ENCODE data around the gene DNAH2.

DNAH2 gene

GRCh38 chr17:7732981-7733539 lies 15.5 kb downstream of the DNAH2 start:
- Histone ChIP-seq H2AK5ac (ENCODE audit: low read length) (no peak overlapping the region), H4K5ac (ENCODE audit: low read length) (no peak overlapping the region), H3K4me3 (ENCODE audit: low read length) (no peak overlapping the region), H3K79me2 (ENCODE audit: control insufficient read depth, insufficient read depth, low read length) (no peaks in the 10 kb centered on the region), H3K23ac (ENCODE audit: low read length) (no peak overlapping the region), H3K27ac (ENCODE audit: low read depth, low read length) (no peak overlapping the region), H2BK15ac (replicated peaks; ENCODE audit: low read depth) (no peak overlapping the region), H3K56ac (ENCODE audit: low read length) (no peak overlapping the region), H3K79me1 (ENCODE audit: low read length) (no peaks in the 10 kb centered on the region), H3K4me1 (ENCODE audit: control insufficient read depth, low read depth, low read length) (no peaks in the 10 kb centered on the region), H2BK120ac (ENCODE audit: low read depth, low read length) (no peak overlapping the region), H4K8ac (ENCODE audit: low read depth, low read length) (no peak overlapping the region), H3K36me3 (ENCODE audit: control insufficient read depth, insufficient read depth, low read length) (no peaks in the 10 kb centered on the region), H3K4me2 (ENCODE audit: low read length) (no peak overlapping the region), H3K9ac (ENCODE audit: low read length) (no peak overlapping the region), H3K18ac (ENCODE audit: low read length) (no peak overlapping the region), H3K4ac (ENCODE audit: low read depth, low read length) (no peak overlapping the region), H2BK5ac (ENCODE audit: low read length) (no peak overlapping the region), H3K27me3 (ENCODE audit: insufficient read depth, low read length, poor library complexity) (no peaks in the 10 kb centered on the region)
- DNase-seq: no peak
- no CpG with 5 or more reads among the region's 14 CpGs for WGBS (ENCODE audit: extremely low coverage, insufficient coverage, low lambda C conversion rate)

- WGBS (ENCODE audit: extremely low coverage, insufficient coverage, low lambda C conversion rate): no CpG with 5 or more reads among the region's 5 CpGs
- no peak overlapping the region for H3K4me2 ChIP-seq (ENCODE audit: low read length)
- no peak overlapping the region for H2AK5ac ChIP-seq (ENCODE audit: low read length)
- no peak for DNase-seq
- no peak overlapping the region for H4K8ac ChIP-seq (ENCODE audit: low read depth, low read length)
- H3K4me3 ChIP-seq (ENCODE audit: low read length): no peak overlapping the region
- H3K4me1 ChIP-seq (ENCODE audit: control insufficient read depth, low read depth, low read length): no peaks in the 10 kb centered on the region
- H2BK120ac ChIP-seq (ENCODE audit: low read depth, low read length): no peak overlapping the region
- H2BK15ac ChIP-seq (replicated peaks; ENCODE audit: low read depth): no peak overlapping the region
- no peak overlapping the region for H3K56ac ChIP-seq (ENCODE audit: low read length)
- H3K36me3 ChIP-seq (ENCODE audit: control insufficient read depth, insufficient read depth, low read length): no peaks in the 10 kb centered on the region
- H3K27me3 ChIP-seq (ENCODE audit: insufficient read depth, low read length, poor library complexity): no peaks in the 10 kb centered on the region
- H3K79me2 ChIP-seq (ENCODE audit: control insufficient read depth, insufficient read depth, low read length): no peaks in the 10 kb centered on the region
- H2BK5ac ChIP-seq (ENCODE audit: low read length): no peak overlapping the region
- no peak overlapping the region for H3K18ac ChIP-seq (ENCODE audit: low read length)
- H3K23ac ChIP-seq (ENCODE audit: low read length): no peak overlapping the region
- no peak overlapping the region for H4K5ac ChIP-seq (ENCODE audit: low read length)
- no peak overlapping the region for H3K27ac ChIP-seq (ENCODE audit: low read depth, low read length)
- no peak overlapping the region for H3K9ac ChIP-seq (ENCODE audit: low read length)
- H3K79me1 ChIP-seq (ENCODE audit: low read length): no peaks in the 10 kb centered on the region
- H3K4ac ChIP-seq (ENCODE audit: low read depth, low read length): no peak overlapping the region
Measured at GRCh38 chr17:7737601-7738000, 20.1 kb downstream of the DNAH2 start.

- Histone ChIP-seq H3K36me3 (ENCODE audit: control insufficient read depth, insufficient read depth, low read length) (no peaks in the 10 kb centered on the region), H2BK5ac (ENCODE audit: low read length) (no peak overlapping the region), H3K4me1 (ENCODE audit: control insufficient read depth, low read depth, low read length) (no peaks in the 10 kb centered on the region), H2AK5ac (ENCODE audit: low read length) (no peak overlapping the region), H2BK15ac (replicated peaks; ENCODE audit: low read depth) (no peak overlapping the region), H2BK120ac (ENCODE audit: low read depth, low read length) (no peak overlapping the region), H3K18ac (ENCODE audit: low read length) (no peak overlapping the region), H3K4ac (ENCODE audit: low read depth, low read length) (no peak overlapping the region), H4K5ac (ENCODE audit: low read length) (no peak overlapping the region), H3K79me2 (ENCODE audit: control insufficient read depth, insufficient read depth, low read length) (no peaks in the 10 kb centered on the region), H3K27me3 (ENCODE audit: insufficient read depth, low read length, poor library complexity) (no peaks in the 10 kb centered on the region), H3K56ac (ENCODE audit: low read length) (no peak overlapping the region), H3K27ac (ENCODE audit: low read depth, low read length) (no peak overlapping the region), H3K23ac (ENCODE audit: low read length) (no peak overlapping the region), H3K9ac (ENCODE audit: low read length) (no peak overlapping the region), H3K79me1 (ENCODE audit: low read length) (no peaks in the 10 kb centered on the region), H4K8ac (ENCODE audit: low read depth, low read length) (no peak overlapping the region), H3K4me3 (ENCODE audit: low read length) (no peak overlapping the region), H3K4me2 (ENCODE audit: low read length) (no peak overlapping the region)
- no peak for DNase-seq
- WGBS (ENCODE audit: extremely low coverage, insufficient coverage, low lambda C conversion rate): no CpG with 5 or more reads among the region's 14 CpGs
Measured at GRCh38 chr17:7739746-7740145, 22.2 kb downstream of the DNAH2 start.

GRCh38 chr17:7740481-7741001 lies 23.0 kb downstream of the DNAH2 start:
- Histone ChIP-seq H3K4me3 (ENCODE audit: low read length) (no peak overlapping the region), H2BK15ac (replicated peaks; ENCODE audit: low read depth) (no peak overlapping the region), H3K27me3 (ENCODE audit: insufficient read depth, low read length, poor library complexity) (no peaks in the 10 kb centered on the region), H3K4me2 (ENCODE audit: low read length) (no peak overlapping the region), H4K8ac (ENCODE audit: low read depth, low read length) (no peak overlapping the region), H3K79me2 (ENCODE audit: control insufficient read depth, insufficient read depth, low read length) (no peaks in the 10 kb centered on the region), H3K23ac (ENCODE audit: low read length) (no peak overlapping the region), H3K18ac (ENCODE audit: low read length) (no peak overlapping the region), H3K9ac (ENCODE audit: low read length) (no peak overlapping the region), H2BK5ac (ENCODE audit: low read length) (no peak overlapping the region), H2AK5ac (ENCODE audit: low read length) (no peak overlapping the region), H3K4me1 (ENCODE audit: control insufficient read depth, low read depth, low read length) (no peaks in the 10 kb centered on the region), H3K4ac (ENCODE audit: low read depth, low read length) (no peak overlapping the region), H4K5ac (ENCODE audit: low read length) (no peak overlapping the region), H3K27ac (ENCODE audit: low read depth, low read length) (no peak overlapping the region), H3K56ac (ENCODE audit: low read length) (no peak overlapping the region), H3K79me1 (ENCODE audit: low read length) (no peaks in the 10 kb centered on the region), H3K36me3 (ENCODE audit: control insufficient read depth, insufficient read depth, low read length) (no peaks in the 10 kb centered on the region), H2BK120ac (ENCODE audit: low read depth, low read length) (no peak overlapping the region)
- no peak for DNase-seq
- WGBS (ENCODE audit: extremely low coverage, insufficient coverage, low lambda C conversion rate): no CpG with 5 or more reads among the region's 42 CpGs

GRCh38 chr17:7742729-7743128 lies 25.2 kb downstream of the DNAH2 start:
- DNase-seq: no peak
- no peak overlapping the region for H3K18ac ChIP-seq (ENCODE audit: low read length)

GRCh38 chr17:7744416-7744815 lies 26.9 kb downstream of the DNAH2 start:
- no peak overlapping the region for H3K23ac ChIP-seq (ENCODE audit: low read length)
- H3K4ac ChIP-seq (ENCODE audit: low read depth, low read length): no peak overlapping the region
- no peaks in the 10 kb centered on the region for H3K4me1 ChIP-seq (ENCODE audit: control insufficient read depth, low read depth, low read length)
- no peaks in the 10 kb centered on the region for H3K36me3 ChIP-seq (ENCODE audit: control insufficient read depth, insufficient read depth, low read length)
- H3K18ac ChIP-seq (ENCODE audit: low read length): no peak overlapping the region
- H2BK15ac ChIP-seq (replicated peaks; ENCODE audit: low read depth): no peak overlapping the region
- no peak overlapping the region for H3K9ac ChIP-seq (ENCODE audit: low read length)
- no peaks in the 10 kb centered on the region for H3K79me1 ChIP-seq (ENCODE audit: low read length)
- H3K27ac ChIP-seq (ENCODE audit: low read depth, low read length): no peak overlapping the region
- no peak overlapping the region for H2BK5ac ChIP-seq (ENCODE audit: low read length)
- peak overlapping the region; percentile 49 for H3K56ac ChIP-seq (ENCODE audit: low read length)
- H3K4me2 ChIP-seq (ENCODE audit: low read length): no peak overlapping the region
- H4K5ac ChIP-seq (ENCODE audit: low read length): no peak overlapping the region
- H2BK120ac ChIP-seq (ENCODE audit: low read depth, low read length): no peak overlapping the region
- no peaks in the 10 kb centered on the region for H3K79me2 ChIP-seq (ENCODE audit: control insufficient read depth, insufficient read depth, low read length)
- no peak overlapping the region for H3K4me3 ChIP-seq (ENCODE audit: low read length)
- WGBS (ENCODE audit: extremely low coverage, insufficient coverage, low lambda C conversion rate): no CpG with 5 or more reads among the region's 8 CpGs
- H2AK5ac ChIP-seq (ENCODE audit: low read length): no peak overlapping the region
- no peaks in the 10 kb centered on the region for H3K27me3 ChIP-seq (ENCODE audit: insufficient read depth, low read length, poor library complexity)
- no peak overlapping the region for H4K8ac ChIP-seq (ENCODE audit: low read depth, low read length)
- DNase-seq: no peak

More at GRCh38 chr17:7742729-7743128, 25.2 kb downstream of the DNAH2 start:
- H3K27me3 ChIP-seq (ENCODE audit: insufficient read depth, low read length, poor library complexity): no peaks in the 10 kb centered on the region
- H3K23ac ChIP-seq (ENCODE audit: low read length): no peak overlapping the region
- no peaks in the 10 kb centered on the region for H3K79me1 ChIP-seq (ENCODE audit: low read length)
- H3K4me3 ChIP-seq (ENCODE audit: low read length): no peak overlapping the region
- no CpG with 5 or more reads among the region's 10 CpGs for WGBS (ENCODE audit: extremely low coverage, insufficient coverage, low lambda C conversion rate)
- H2BK5ac ChIP-seq (ENCODE audit: low read length): no peak overlapping the region
- no peak overlapping the region for H3K27ac ChIP-seq (ENCODE audit: low read depth, low read length)
- H2AK5ac ChIP-seq (ENCODE audit: low read length): no peak overlapping the region
- no peak overlapping the region for H3K56ac ChIP-seq (ENCODE audit: low read length)
- no peaks in the 10 kb centered on the region for H3K36me3 ChIP-seq (ENCODE audit: control insufficient read depth, insufficient read depth, low read length)
- no peak overlapping the region for H3K9ac ChIP-seq (ENCODE audit: low read length)
- no peak overlapping the region for H2BK15ac ChIP-seq (replicated peaks; ENCODE audit: low read depth)
- no peak overlapping the region for H2BK120ac ChIP-seq (ENCODE audit: low read depth, low read length)
- no peak overlapping the region for H3K4me2 ChIP-seq (ENCODE audit: low read length)
- H3K79me2 ChIP-seq (ENCODE audit: control insufficient read depth, insufficient read depth, low read length): no peaks in the 10 kb centered on the region
- no peak overlapping the region for H4K8ac ChIP-seq (ENCODE audit: low read depth, low read length)
- no peaks in the 10 kb centered on the region for H3K4me1 ChIP-seq (ENCODE audit: control insufficient read depth, low read depth, low read length)
- H3K4ac ChIP-seq (ENCODE audit: low read depth, low read length): no peak overlapping the region
- H4K5ac ChIP-seq (ENCODE audit: low read length): no peak overlapping the region
